RPMI8226 (cell line): ENCODE results near the gene BAIAP2L1.

Source experiments
- DNase-seq: peaks from one replicate; pipeline ENCODE4 v3.0.0-alpha.2; 2015

Gene BAIAP2L1

GRCh38 chr7:98265841-98266271, 135.0 kb downstream of the BAIAP2L1 start:
- no peak for DNase-seq

GRCh38 chr7:98257701-98258100, 143.2 kb downstream of the BAIAP2L1 start:
- no peak for DNase-seq

- no peak for DNase-seq
These were observed 144.5 kb downstream of the BAIAP2L1 start for GRCh38 chr7:98256431-98256830.

GRCh38 chr7:98254951-98255610, 145.8 kb downstream of the BAIAP2L1 start:
- DNase-seq, result no peak

- no peak for DNase-seq
These were observed 146.4 kb downstream of the BAIAP2L1 start for GRCh38 chr7:98254516-98254915.

GRCh38 chr7:98252425-98253054, 148.3 kb downstream of the BAIAP2L1 start:
- DNase-seq, result peak; percentile 15

- peak; percentile 98 for DNase-seq
These were observed 149.1 kb downstream of the BAIAP2L1 start, which contains the start of gene TECPR1 for GRCh38 chr7:98251601-98252424. TECPR1 (minus strand) TSS chr7:98252232; CDS start chr7:98246146, 6,086 bp downstream.

- no peak for DNase-seq
These were observed 149.7 kb downstream of the BAIAP2L1 start for GRCh38 chr7:98251231-98251600.

- peak; percentile 84 for DNase-seq
These were observed 150.1 kb downstream of the BAIAP2L1 start for GRCh38 chr7:98250789-98251188.

- no peak for DNase-seq
These were observed 151.8 kb downstream of the BAIAP2L1 start for GRCh38 chr7:98249106-98249505.

GRCh38 chr7:98248156-98248555, 152.7 kb downstream of the BAIAP2L1 start:
- no peak for DNase-seq

- no peak for DNase-seq
These were observed 156.0 kb downstream of the BAIAP2L1 start for GRCh38 chr7:98244871-98245270.

- no peak for DNase-seq
These were observed 158.0 kb downstream of the BAIAP2L1 start for GRCh38 chr7:98242934-98243333.

GRCh38 chr7:98242342-98242741, 158.5 kb downstream of the BAIAP2L1 start:
- DNase-seq, result no peak

GRCh38 chr7:98241674-98242241, 159.1 kb downstream of the BAIAP2L1 start:
- no peak for DNase-seq
